HG03097 (cell line): ENCODE results near the gene CTTNBP2.
A peak's percentile ranks its signal among the peaks of the same experiment; 100 is the strongest.
"Not testable (repeated sequence)": the region's sequence is repeated elsewhere in the genome, so short reads cannot be mapped to it uniquely, and the experiment has no call there.

ENCODE experiments used
- ATAC-seq: cut with Tn5 transposase; IDR thresholded peaks from one replicate; pipeline ENCODE4 v1.9.1; 2021; ENCODE audit not compliant: unreplicated experiment, low FRiP score

The CTTNBP2 gene

GRCh38 chr7:117708173-117708572, 165.1 kb downstream of the CTTNBP2 start:
- ATAC-seq, result not testable (repeated sequence)

- no peak for ATAC-seq
These were observed 166.2 kb downstream of the CTTNBP2 start for GRCh38 chr7:117707080-117707479.

- peak; percentile 70 for ATAC-seq
These were observed 167.0 kb downstream of the CTTNBP2 start for GRCh38 chr7:117706210-117706609.

GRCh38 chr7:117705630-117706029, 167.6 kb downstream of the CTTNBP2 start:
- ATAC-seq, result no peak

GRCh38 chr7:117704063-117704462, 169.2 kb downstream of the CTTNBP2 start:
- ATAC-seq, result no peak

- ATAC-seq, result no peak
These were observed 175.2 kb downstream of the CTTNBP2 start for GRCh38 chr7:117698018-117698417.

- no peak for ATAC-seq
These were observed 180.9 kb downstream of the CTTNBP2 start for GRCh38 chr7:117692338-117692737.

- no peak for ATAC-seq
These were observed 183.1 kb downstream of the CTTNBP2 start for GRCh38 chr7:117690147-117690546.

- no peak for ATAC-seq
These were observed 183.8 kb downstream of the CTTNBP2 start for GRCh38 chr7:117689406-117689805.

- no peak for ATAC-seq
These were observed 185.1 kb downstream of the CTTNBP2 start for GRCh38 chr7:117688126-117688525.

GRCh38 chr7:117686311-117686935, 186.8 kb downstream of the CTTNBP2 start:
- no peak for ATAC-seq

GRCh38 chr7:117685795-117686194, 187.4 kb downstream of the CTTNBP2 start:
- no peak for ATAC-seq

- no peak for ATAC-seq
These were observed 189.6 kb downstream of the CTTNBP2 start for GRCh38 chr7:117683430-117684175.

GRCh38 chr7:117682681-117683385, 190.4 kb downstream of the CTTNBP2 start:
- ATAC-seq, result no peak

- no peak for ATAC-seq
These were observed 194.1 kb downstream of the CTTNBP2 start for GRCh38 chr7:117679120-117679519.

- ATAC-seq, result no peak
These were observed 197.5 kb downstream of the CTTNBP2 start for GRCh38 chr7:117675497-117676435.

- no peak for ATAC-seq
These were observed 198.6 kb downstream of the CTTNBP2 start for GRCh38 chr7:117674617-117675016.

GRCh38 chr7:117673839-117674238, 199.4 kb downstream of the CTTNBP2 start:
- ATAC-seq, result no peak

GRCh38 chr7:117673367-117673766, 199.9 kb downstream of the CTTNBP2 start:
- ATAC-seq, result no peak

- ATAC-seq, result no peak
These were observed 200.8 kb downstream of the CTTNBP2 start for GRCh38 chr7:117672453-117672852.
